Right lobe of liver (tissue), 6 donors: ENCODE data around the gene MROH2A. TPM values are rescaled to one million over a fixed set of nuclear protein-coding genes. Genes with fewer than 3 reads are reported as not detected.
A peak's percentile ranks its signal among the peaks of the same experiment; 100 is the strongest.

ENCODE experiments used
- ATAC-seq, 4 donors: fragments of 200-7000 bp; cut with Tn5 transposase; one replicate each; pipeline ENCODE4 v1.9.1; 2020; ENCODE audit warnings: mild to moderate bottlenecking in 4 of 4, moderate library complexity in 4 of 4
- DNase-seq, 3 donors: peaks; one replicate each; pipeline ENCODE4 v3.0.0-alpha.2; 2020
- H3K27ac ChIP-seq, 3 donors: fragments of 200-600 bp; one replicate each; pipeline ENCODE4 v1.8.0; 2022
- H3K27me3 ChIP-seq, 2 donors: fragments of 200-600 bp; one replicate each; pipeline ENCODE4 v1.8.0; 2022
- H3K36me3 ChIP-seq, 4 donors: fragments of 200-600 bp; sonication (generic) in 1 of 4; one replicate each; pipeline versions ENCODE4 v1.5.1 to v1.8.0; 2017 to 2022; ENCODE audit warnings: control low read depth in 1 of 4
- H3K4me1 ChIP-seq, 4 donors: fragments of 200-600 bp; sonication (generic) in 1 of 4; one replicate each; pipeline versions ENCODE4 v1.5.1 to v1.8.0; 2017 to 2022; ENCODE audit warnings: control low read depth in 1 of 4
- H3K4me3 ChIP-seq, 3 donors: fragments of 200-600 bp; one replicate each; pipeline ENCODE4 v1.8.0; 2022
- H3K9me3 ChIP-seq, 4 donors: fragments of 200-600 bp; sonication (generic) in 1 of 4; one replicate each; pipeline versions ENCODE4 v1.5.1 to v1.8.0; 2017 to 2022; ENCODE audit warnings: control low read depth in 1 of 4
- CTCF ChIP-seq, 4 donors: fragments of 200-600 bp in 3 of 4; fragments of 450-650 bp in 1 of 4; IDR thresholded peaks; one replicate each; pipeline versions ENCODE4 v1.5.1 to v1.8.0; 2016 to 2022; ENCODE audit warnings: antibody characterized with exemption in 4 of 4, mild to moderate bottlenecking in 2 of 4
- POLR2A ChIP-seq: fragments of 450-650 bp; IDR thresholded peaks from one replicate; pipeline ENCODE4 v1.6.1; 2017; ENCODE audit warnings: antibody characterized with exemption, mild to moderate bottlenecking
- WGBS: methylation state at CpG from one replicate; pipeline ENCODE4 v1.1.6; 2018; ENCODE audit warnings: low coverage, low lambda C conversion rate; ENCODE audit not compliant: insufficient coverage; ENCODE audit errors: missing lambda C conversion rate; 5-methylcytosine and 5-hydroxymethylcytosine counted together
- intact Hi-C, 2 donors: fragments of 100-400 bp; cut with DNase I; formaldehyde crosslinking; loops; one replicate each; pipeline versions ENCODE4 v1.11.2 to v1.14.1; 2022
- total RNA-seq, 6 experiments: library from RNA; depleted of rRNA in 2 of 6; stranded (reverse); fragments of >200 nt in 2 of 6; fragmentation: NEBNext Ultra II Directional in 3 of 6; extraction: Animal tissue kit (Norgen Biotek cat#: 25700) in 3 of 6; gene quantifications; one replicate each; pipeline versions ENCODE4 v1.1.0 to v1.2.4, GENCODE V29; 2016 to 2023
- donor health status: DM: no; HTN: yes; CAD: no.
- donor health status: DM: no; HTN: no; CAD: no.
- donor health status: DM: no; HTN: no; CAD: no.
- donor health status: DM: no; HTN: yes; CAD: no.
- donor health status: DM: no; HTN: yes; CAD: no.

The MROH2A gene
- total RNA-seq, 6 experiments from 2014 or later = 0.49 to 7.6 (median 2.0) TPM

- H3K36me3 ChIP-seq = no peaks in the 10 kb centered on the region
- H3K9me3 ChIP-seq = no peaks in the 10 kb centered on the region
- intact Hi-C loops = no loop called here
- WGBS = 76% methylated on average over 6 of the region's 9 CpGs
- TF ChIP-seq CTCF (IDR thresholded peaks at IDR 0.05) = no peak
- no peak for TF ChIP-seq POLR2A
- no peak overlapping the region for H3K4me3 ChIP-seq
- no peak overlapping the region for H3K27ac ChIP-seq
- ATAC-seq (no peak), DNase-seq (no peak)
- peaks cover 0 to 3% (median 0%) of the 10 kb centered on the region in 4 donors for H3K4me1 ChIP-seq
- no peaks in the 10 kb centered on the region for H3K27me3 ChIP-seq
Observed at GRCh38 chr2:233832414-233832813, 54.3 kb downstream of the MROH2A start.

GRCh38 chr2:233832869-233833311, 54.8 kb downstream of the MROH2A start:
- H3K27me3 ChIP-seq = no peaks in the 10 kb centered on the region
- no peak overlapping the region for H3K4me3 ChIP-seq
- no peaks in the 10 kb centered on the region for H3K9me3 ChIP-seq
- ATAC-seq (peak; percentile 79 to 93 (median 84)), DNase-seq (no peak)
- TF ChIP-seq POLR2A (no peak), CTCF (IDR thresholded peaks at IDR 0.05) (peak; percentile 29 to 46 (median 31))
- peaks cover 0 to 3% (median 0%) of the 10 kb centered on the region in 4 donors for H3K4me1 ChIP-seq
- 33% methylated on average over 4 of the region's 7 CpGs for WGBS
- H3K36me3 ChIP-seq = no peaks in the 10 kb centered on the region
- no peak overlapping the region for H3K27ac ChIP-seq
- intact Hi-C loops = no loop called here

- WGBS = 73% methylated on average over 7 of the region's 10 CpGs
- no peak overlapping the region for H3K4me3 ChIP-seq
- DNase-seq (no peak), ATAC-seq (no peak)
- no peaks in the 10 kb centered on the region for H3K36me3 ChIP-seq
- H3K9me3 ChIP-seq = no peaks in the 10 kb centered on the region
- H3K27me3 ChIP-seq = no peaks in the 10 kb centered on the region
- H3K27ac ChIP-seq = no peak overlapping the region
- TF ChIP-seq POLR2A = no peak
- TF ChIP-seq CTCF (IDR thresholded peaks at IDR 0.05) = no peak
- H3K4me1 ChIP-seq = peaks cover 0 to 3% (median 0%) of the 10 kb centered on the region in 4 donors
- intact Hi-C loops = no loop called here
Observed at GRCh38 chr2:233833345-233833744, 55.2 kb downstream of the MROH2A start.

- DNase-seq = no peak
- no peaks in the 10 kb centered on the region for H3K9me3 ChIP-seq
- intact Hi-C loops = no loop called here
- H3K4me3 ChIP-seq = no peak overlapping the region
- H3K36me3 ChIP-seq = no peaks in the 10 kb centered on the region
- peak in 1 of 4 donors; percentile 68 for ATAC-seq
- 79% methylated on average over 5 of the region's 14 CpGs for WGBS
- H3K27ac ChIP-seq = no peak overlapping the region
- no peaks in the 10 kb centered on the region for H3K27me3 ChIP-seq
- TF ChIP-seq POLR2A (no peak), CTCF (IDR thresholded peaks at IDR 0.05) (no peak)
- peaks cover 0 to 3% (median 0%) of the 10 kb centered on the region in 4 donors for H3K4me1 ChIP-seq
Observed at GRCh38 chr2:233835230-233836186, 57.4 kb downstream of the MROH2A start.
